Right atrium auricular region (tissue), 2 donors: Measurements from ENCODE around the gene KLK1. TPM values are rescaled to one million over a fixed set of nuclear protein-coding genes. Genes with fewer than 3 reads are reported as not detected.
"Not testable (repeated sequence)": the region's sequence is repeated elsewhere in the genome, so short reads cannot be mapped to it uniquely, and the experiment has no call there.

Experiments
- DNase-seq: peaks from one replicate; pipeline ENCODE4 v3.0.0-alpha.2; 2019; ENCODE audit warnings: low spot score
- H3K27ac ChIP-seq, 2 donors: fragments of 200-600 bp; sonication (generic); 1 replicate in 1 of 2; 2 replicates in 1 of 2; pipeline ENCODE4 v1.5.1; 2016 to 2019
- H3K27me3 ChIP-seq, 2 donors: fragments of 200-600 bp; sonication (generic); one replicate each; pipeline versions ENCODE4 v1.5.1 to v1.6.0; 2017 to 2019
- H3K36me3 ChIP-seq: fragments of 200-600 bp; sonication (generic); one replicate; pipeline ENCODE4 v1.5.1; 2016
- H3K4me1 ChIP-seq, 2 donors: fragments of 200-600 bp; sonication (generic); one replicate each; pipeline versions ENCODE4 v1.5.1 to v1.6.0; 2017 to 2019
- H3K4me3 ChIP-seq, 2 donors: fragments of 200-600 bp; sonication (generic); 1 replicate in 1 of 2; 2 replicates in 1 of 2; pipeline ENCODE4 v1.5.1; 2017 to 2019; ENCODE audit warnings: mild to moderate bottlenecking in 1 of 2, moderate library complexity in 1 of 2
- H3K9me3 ChIP-seq, 2 donors: fragments of 200-600 bp; sonication (generic); one replicate each; pipeline ENCODE4 v1.5.1; 2019
- CTCF ChIP-seq, 2 donors: fragments of 200-600 bp; sonication (generic); IDR thresholded peaks; one replicate each; pipeline ENCODE4 v1.5.1; 2019; ENCODE audit warnings: antibody characterized with exemption in 2 of 2
- total RNA-seq, 2 donors: library from RNA; depleted of rRNA; stranded (reverse); fragments of >200 nt; gene quantifications; one replicate each; pipeline ENCODE4 v1.1.0, GENCODE V29; 2016

The KLK1 gene
- total RNA-seq, 2 donors from 2014 or later: 0.51 TPM; not detected in 1

- no peak for DNase-seq
- peaks cover 0 to 10% of the 10 kb centered on the region in 2 donors for H3K27me3 ChIP-seq
- H3K9me3 ChIP-seq: no peaks in the 10 kb centered on the region
- no peak overlapping the region for H3K4me3 ChIP-seq
- no peaks in the 10 kb centered on the region for H3K36me3 ChIP-seq
- H3K4me1 ChIP-seq: no peaks in the 10 kb centered on the region
- no peak for TF ChIP-seq CTCF (IDR thresholded peaks at IDR 0.05)
- H3K27ac ChIP-seq: no peak overlapping the region
These were observed 38.9 kb downstream of the KLK1 start for GRCh38 chr19:50784710-50785109.

- H3K9me3 ChIP-seq, DNase-seq, H3K36me3 ChIP-seq, H3K4me3 ChIP-seq, H3K4me1 ChIP-seq, H3K27me3 ChIP-seq, H3K27ac ChIP-seq: not testable (repeated sequence)
These were observed 39.8 kb downstream of the KLK1 start for GRCh38 chr19:50783848-50784152.

- Histone ChIP-seq H3K4me3 (no peak overlapping the region), H3K27me3 (peaks cover 0 to 15% of the 10 kb centered on the region in 2 donors), H3K36me3 (no peaks in the 10 kb centered on the region), H3K4me1 (no peaks in the 10 kb centered on the region), H3K9me3 (peaks cover 0 to 16% of the 10 kb centered on the region in 2 donors), H3K27ac (no peak overlapping the region)
- DNase-seq: no peak
- TF ChIP-seq CTCF (IDR thresholded peaks at IDR 0.05): no peak
These were observed 42.7 kb downstream of the KLK1 start for GRCh38 chr19:50780753-50781435.

GRCh38 chr19:50779504-50780457, 43.8 kb downstream of the KLK1 start:
- no peak overlapping the region for H3K4me3 ChIP-seq
- H3K36me3 ChIP-seq: no peaks in the 10 kb centered on the region
- H3K4me1 ChIP-seq: no peaks in the 10 kb centered on the region
- DNase-seq: no peak
- H3K27ac ChIP-seq: no peak overlapping the region
- peaks cover 0 to 16% of the 10 kb centered on the region in 2 donors for H3K9me3 ChIP-seq
- TF ChIP-seq CTCF (IDR thresholded peaks at IDR 0.05): no peak
- H3K27me3 ChIP-seq: peaks cover 0 to 15% of the 10 kb centered on the region in 2 donors

GRCh38 chr19:50778906-50779430, 44.6 kb downstream of the KLK1 start:
- Histone ChIP-seq H3K27ac (no peak overlapping the region), H3K4me3 (no peak overlapping the region), H3K4me1 (no peaks in the 10 kb centered on the region), H3K36me3 (no peaks in the 10 kb centered on the region), H3K27me3 (peaks cover 0 to 15% of the 10 kb centered on the region in 2 donors), H3K9me3 (peaks cover 0 to 16% of the 10 kb centered on the region in 2 donors)
- DNase-seq: no peak
- no peak for TF ChIP-seq CTCF (IDR thresholded peaks at IDR 0.05)

- H3K4me3 ChIP-seq: no peak overlapping the region
- DNase-seq: no peak
- peaks cover 0 to 15% of the 10 kb centered on the region in 2 donors for H3K27me3 ChIP-seq
- H3K27ac ChIP-seq: no peak overlapping the region
- H3K9me3 ChIP-seq: peaks cover 0 to 16% of the 10 kb centered on the region in 2 donors
- H3K36me3 ChIP-seq: no peaks in the 10 kb centered on the region
- TF ChIP-seq CTCF (IDR thresholded peaks at IDR 0.05): no peak
- H3K4me1 ChIP-seq: no peaks in the 10 kb centered on the region
These were observed 45.7 kb downstream of the KLK1 start for GRCh38 chr19:50777830-50778303.
